Activated CD8-positive, alpha-beta memory T cell treated with anti-CD3 and anti-CD28 coated beads for 24 hours (primary cell): ENCODE results near the gene ARHGAP42.

Experiments
- DNase-seq: peaks from one replicate; pipeline ENCODE4 v3.0.0-alpha.2; 2020

The ARHGAP42 gene

DNA sequence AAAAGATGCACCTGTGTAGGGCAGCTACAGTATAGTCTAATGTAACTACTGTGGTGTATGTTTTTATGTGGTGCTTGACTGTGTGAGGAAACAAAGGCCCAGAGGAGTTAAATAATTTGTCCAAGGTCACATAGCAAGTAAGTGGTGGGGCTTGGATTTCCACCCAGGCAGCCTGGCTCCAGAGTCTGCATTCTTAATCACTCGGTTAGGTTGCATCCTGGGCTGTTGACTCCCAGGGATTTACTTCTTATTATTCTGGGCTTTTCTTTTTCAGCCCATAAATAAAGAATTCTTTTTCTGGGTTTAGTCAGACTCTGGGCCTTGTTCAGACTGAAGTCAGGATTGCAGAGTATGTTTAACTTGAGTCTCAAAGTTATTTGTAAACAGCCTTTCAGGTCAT, 82.1 kb downstream of the ARHGAP42 start:
- DNase-seq, result no peak

DNA sequence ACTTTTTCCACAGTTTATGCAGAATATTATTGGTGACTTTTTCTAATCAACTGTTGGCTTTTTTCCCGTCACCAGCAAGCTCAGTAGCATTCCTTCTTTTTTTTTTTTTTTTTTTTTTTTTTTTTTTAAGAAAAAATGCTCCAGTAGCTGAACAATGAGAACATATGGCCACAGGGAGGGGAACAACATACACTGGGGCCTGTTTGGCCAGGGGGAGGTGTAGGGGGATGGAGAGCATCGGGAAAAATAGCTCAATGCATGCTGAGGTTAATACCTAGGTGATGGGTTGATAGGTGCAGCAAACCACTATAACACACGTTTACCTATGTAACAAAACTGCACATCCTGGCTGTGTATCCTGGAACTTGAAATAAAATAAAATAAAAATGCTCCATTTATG, 82.5 kb downstream of the ARHGAP42 start:
- DNase-seq, result no peak

DNA sequence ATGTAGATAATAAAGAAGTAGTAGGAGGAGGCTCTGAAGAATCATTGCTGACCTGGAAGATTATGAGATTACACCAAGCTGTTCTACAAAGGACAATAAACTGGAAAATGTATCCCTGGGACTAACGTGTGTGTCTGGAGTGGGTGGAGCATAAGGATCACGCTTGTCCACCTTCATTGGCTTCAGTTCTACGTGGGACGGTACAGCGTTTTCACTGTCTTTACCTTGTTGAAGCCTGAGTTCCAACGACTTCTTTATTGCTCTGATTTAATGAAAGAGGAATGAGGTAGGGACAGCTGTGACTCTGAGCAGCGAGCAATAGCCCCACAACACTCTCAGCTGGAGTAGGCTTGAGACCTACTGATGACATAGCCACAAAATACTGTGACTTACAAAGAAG, 87.0 kb downstream of the ARHGAP42 start:
- no peak for DNase-seq

DNA sequence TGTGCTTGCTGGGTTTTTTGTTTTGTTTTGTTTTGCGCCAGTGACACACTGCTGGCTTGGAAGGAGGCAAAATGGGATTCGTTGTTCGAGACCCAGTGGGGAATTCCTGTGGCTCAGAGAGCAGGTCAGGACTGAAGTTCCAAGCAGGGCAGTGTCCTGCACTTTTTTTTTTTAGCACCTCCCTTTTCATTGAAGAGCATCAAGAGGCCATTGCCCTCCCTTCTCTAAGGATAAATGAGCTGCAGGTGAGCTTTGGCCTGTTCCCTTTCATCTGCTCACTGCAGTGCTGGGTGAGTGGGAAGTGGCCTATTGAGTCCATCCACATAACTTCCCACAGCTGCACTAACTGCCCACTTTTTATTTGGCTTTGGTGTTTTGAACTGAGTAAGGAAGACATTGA, 87.8 kb downstream of the ARHGAP42 start:
- DNase-seq, result no peak

DNA sequence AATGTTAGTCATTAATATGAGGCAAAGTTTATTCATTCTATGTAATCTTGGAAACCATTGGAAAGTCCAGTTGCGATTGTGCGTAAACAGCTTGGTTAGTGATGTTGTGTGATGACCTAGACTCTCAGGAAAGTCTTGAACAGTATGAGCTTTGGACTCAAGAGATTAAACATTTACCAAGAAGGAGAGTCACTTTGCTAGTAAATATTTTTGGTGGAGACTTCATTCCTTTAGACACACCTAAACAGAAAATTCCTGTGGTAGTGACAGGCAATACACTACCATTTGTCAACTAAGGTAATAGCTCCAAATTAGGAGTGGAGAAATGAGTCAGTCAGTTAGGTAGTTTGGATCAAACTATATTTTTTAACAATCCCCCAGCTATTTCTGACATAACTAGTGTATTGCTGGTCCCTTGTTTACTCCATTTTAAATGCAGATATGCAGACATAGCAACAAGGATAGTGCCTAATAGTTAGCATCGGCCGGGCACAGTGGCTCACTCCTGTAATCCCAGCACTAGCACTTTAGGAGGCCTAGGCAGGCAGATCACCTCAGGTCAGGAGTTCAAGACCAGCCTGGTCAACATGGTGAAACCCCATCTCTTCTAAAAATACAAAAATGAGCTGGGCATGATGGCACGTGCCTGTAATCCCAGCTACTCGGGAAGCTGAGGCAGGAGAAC, 89.3 kb downstream of the ARHGAP42 start:
- no peak for DNase-seq

DNA sequence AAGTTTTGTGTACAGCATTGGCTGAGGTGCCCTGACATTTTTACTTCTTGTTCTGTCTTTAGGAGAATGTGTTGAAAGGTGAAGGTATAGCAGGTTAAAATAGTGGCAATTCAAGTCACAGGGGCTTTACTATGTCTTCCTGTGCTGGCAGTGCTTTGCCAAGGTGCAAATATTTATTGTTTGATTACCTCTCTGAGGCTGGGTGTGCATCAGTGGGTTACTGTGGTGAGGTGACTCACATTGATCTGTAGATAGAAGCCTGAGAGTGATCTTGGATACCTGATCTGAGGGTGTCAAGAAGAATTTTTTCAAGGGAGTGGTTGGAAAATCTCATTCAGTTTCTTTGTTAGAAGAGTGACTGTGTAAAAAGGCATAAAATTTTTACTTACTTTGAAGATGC, 90.0 kb downstream of the ARHGAP42 start:
- DNase-seq, result no peak

DNA sequence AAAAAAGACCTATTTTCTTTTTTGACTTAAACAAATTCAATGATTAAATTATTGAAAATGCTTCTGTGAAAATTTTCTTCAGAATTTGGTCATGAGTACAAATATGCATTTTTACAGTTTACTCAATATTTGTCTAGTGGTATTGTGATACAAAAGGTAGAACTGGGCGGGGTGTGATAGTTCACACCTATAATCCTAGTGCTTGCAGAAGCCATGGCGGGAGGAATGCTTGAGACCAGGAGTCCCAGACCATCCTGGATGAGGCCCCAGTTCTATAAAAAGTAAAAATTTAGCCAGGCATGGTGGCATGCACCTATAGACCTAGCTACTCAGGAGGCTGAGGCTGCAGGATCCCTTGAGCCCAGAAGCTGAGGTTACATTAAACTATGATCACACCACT, 90.6 kb downstream of the ARHGAP42 start:
- no peak for DNase-seq

DNA sequence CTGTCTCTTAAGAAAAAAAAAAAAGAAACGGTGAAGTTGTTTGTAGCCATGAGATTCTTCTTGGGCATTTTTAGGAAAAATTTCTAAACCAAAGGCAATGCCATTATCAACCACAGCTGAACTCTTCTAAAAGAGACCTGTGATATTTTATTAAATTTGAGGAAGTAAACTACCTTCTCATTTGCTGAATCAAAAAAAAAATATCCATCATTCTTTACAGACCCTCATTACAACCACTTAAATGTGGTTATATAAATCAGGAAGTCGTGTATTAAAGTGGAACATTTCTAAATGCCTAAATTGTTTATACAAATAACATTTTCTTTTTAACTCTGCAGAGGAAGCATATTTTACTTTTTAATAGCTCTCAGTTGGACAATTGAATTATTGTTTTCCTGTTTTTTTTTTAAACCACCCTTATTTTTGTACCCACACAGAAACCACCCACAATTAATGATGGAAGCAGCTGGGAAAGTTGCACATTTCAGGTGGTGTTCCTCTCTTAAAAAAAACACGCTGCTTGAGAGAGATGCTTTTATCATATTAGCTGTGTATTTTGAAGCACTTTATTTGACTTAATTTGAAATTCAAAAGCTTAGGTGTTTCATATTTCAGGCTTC, 91.2 kb downstream of the ARHGAP42 start:
- no peak for DNase-seq

DNA sequence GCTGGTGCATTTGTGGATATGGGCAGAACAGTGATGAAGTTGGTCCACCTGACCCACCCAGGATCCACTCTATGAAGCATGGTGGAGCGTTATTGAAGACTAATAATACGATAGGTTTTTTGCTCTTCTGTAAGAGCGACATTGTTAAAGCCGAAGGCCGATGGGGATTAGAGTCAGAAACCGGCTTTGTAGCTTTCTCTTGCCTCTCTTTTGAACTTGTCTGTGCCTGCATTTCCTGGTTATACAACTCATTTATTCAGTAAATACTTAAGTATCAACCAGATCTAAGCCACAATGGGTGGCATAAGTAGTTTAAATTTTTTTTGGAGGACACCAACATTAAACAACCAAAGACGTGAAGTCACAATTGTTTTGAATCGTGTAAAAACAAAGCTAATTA, 93.4 kb downstream of the ARHGAP42 start:
- DNase-seq, result no peak

DNA sequence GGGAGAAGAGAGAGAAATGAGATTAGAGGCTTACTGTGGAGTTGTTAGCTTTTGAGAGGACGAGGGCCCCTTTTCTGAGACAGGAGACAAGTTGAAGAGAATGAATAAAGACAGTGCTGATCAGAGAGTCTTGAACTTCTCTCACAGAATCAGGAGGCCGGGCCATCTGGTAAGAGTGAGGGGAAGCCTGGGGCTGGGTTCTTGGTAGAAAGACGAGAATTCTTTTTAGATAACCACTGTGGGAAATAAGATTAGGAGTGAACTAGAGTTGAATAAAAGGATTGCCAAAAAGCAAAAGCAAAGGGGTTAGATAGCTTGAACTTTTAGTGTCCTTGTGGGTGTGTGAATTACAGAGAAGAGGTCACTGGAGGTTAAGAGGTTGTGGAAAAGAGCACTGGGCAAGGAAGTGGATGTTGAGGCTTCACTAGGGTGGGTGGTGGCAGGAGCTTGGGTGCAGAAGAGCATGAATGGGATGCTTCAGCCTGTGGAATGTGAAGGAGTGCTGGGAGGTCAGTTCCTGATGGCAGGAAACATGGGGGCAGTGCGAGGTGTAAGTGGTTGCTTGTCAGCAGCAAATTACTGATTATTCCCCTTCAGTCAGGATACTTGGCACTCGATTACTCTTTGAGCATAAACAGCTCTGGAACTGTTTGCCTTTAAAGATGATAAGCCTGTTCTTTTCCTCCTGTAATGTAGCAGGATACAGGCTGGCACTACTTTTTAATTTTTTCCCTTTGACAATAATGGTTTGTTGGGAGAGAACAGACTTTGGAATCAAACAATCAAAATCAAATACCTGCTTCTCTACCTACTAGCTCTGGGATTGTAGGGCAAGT, 98.3 kb downstream of the ARHGAP42 start:
- no peak for DNase-seq

DNA sequence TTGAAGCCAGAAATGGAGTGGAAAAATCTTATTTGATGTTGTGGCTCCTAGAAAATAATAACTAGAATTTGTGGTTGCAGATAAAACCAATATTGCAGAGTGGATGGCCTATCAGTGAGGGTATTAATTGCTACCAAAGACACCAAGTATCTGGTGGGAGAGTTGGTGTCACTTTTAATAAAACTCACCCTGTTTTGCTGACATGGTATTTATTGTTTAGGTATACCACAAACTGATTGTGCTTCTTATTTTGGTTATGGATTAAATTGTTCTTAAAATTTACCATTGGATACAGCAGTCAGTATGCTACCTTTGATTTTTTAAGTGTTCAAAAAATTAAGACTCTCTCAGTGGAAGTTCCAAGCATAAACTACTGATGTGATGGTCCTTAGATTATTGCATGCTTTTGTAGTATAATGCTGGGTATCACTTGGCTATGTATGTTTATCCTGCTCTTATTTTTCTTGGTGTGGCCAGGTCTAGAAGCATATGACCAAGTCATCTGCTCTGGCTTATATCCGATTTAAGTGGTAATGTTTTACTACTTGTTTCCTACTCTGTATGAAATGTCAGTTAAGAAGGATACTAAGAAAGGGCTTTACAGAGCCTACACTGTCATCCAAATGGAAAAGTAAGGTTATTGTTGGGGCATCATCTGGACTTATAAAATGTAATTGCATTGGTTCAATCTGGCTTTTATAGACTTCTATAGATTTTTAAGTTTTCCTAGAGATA, 101.6 kb downstream of the ARHGAP42 start:
- no peak for DNase-seq

DNA sequence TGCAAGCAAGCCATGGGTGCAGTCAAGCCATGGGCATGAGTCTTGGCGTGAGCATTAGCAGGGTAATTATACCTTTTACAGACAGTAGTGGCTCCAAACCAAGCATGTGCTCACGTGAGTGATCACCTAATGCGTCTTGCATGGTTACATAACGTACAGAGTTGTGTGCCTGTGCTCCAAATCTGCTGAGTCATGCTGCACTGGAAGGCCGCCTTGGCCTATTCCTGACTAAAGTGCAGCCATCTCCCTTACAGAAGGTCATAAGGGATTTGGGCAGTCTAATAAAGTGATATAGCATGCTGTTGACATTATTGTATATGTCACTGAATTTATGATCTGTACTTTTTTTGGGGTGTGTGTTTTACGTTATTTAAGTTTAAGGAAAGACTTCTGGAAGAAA, 102.4 kb downstream of the ARHGAP42 start:
- no peak for DNase-seq

DNA sequence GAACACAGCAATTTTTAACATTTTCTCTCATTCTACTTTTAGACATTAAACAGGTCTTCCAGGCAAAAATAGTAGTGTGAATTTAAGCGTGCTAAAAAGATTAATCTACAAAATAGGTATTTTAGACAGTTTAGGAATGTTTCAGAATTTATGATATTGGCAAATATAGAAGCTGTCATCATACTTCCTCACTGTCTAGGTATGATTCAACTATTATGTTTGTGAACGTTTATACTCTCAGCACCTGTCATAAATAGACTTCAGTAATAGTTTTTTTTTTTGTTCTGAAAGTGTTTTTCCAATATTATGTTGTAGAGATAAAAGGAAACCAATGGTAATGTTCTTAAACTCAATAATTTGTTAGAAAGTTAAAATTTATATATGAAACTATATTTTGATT, 103.0 kb downstream of the ARHGAP42 start:
- no peak for DNase-seq

DNA sequence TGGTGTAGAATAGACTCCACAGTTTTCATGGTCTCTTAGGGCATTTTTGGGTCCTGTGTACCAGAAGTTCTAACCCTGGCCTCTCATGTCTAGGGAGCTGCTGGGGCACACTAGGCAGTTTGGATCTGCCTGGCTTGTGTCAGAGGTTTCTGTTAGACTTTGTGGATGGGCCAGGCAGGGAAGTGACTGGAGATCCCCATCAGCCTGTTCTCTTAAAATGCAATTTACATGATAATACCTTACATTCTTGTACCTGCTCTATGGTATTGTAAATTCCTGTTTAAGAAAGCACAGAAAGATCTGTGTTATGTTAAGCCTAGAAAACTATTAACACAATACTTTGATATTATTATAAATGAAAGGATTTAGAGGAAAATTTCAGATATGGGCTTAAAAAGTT, 104.0 kb downstream of the ARHGAP42 start:
- DNase-seq, result no peak

DNA sequence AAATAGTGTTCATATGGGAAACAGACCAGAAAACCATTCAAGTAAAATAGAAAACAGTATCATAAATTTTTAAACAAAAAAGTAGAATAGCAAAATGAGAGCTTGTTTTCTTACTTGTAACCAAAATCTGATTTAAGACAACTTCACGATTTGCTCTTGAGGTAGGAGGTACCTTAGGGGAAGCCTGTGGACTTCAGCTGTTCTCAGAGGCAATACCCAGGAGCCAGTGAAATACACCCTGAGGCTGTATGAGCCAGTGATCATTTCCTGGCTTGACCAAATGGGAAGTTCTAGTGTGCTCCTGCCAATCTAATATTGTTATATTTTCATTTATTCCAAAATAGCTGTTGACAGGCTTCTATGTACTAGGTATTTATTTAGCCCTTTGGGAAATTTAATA, 104.8 kb downstream of the ARHGAP42 start:
- no peak for DNase-seq

DNA sequence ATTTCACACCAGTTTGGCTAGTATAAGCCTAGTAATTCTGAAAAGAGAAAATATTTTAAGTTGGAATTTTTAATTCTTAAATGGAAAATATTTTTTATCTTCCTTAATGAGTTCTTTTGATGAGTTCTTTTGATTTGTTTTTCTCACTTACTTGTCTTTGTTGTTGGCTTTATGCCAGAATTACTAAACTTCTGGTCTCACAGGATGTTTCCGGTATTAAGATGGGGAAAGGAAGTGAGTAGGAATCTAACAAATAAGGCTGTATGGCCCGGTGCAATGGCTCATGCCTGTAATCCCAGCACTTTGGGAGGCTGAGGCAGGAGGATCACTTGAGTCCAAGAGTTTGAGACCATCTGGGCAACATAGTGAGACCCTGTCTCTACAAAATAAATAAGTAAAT, 106.4 kb downstream of the ARHGAP42 start:
- no peak for DNase-seq

DNA sequence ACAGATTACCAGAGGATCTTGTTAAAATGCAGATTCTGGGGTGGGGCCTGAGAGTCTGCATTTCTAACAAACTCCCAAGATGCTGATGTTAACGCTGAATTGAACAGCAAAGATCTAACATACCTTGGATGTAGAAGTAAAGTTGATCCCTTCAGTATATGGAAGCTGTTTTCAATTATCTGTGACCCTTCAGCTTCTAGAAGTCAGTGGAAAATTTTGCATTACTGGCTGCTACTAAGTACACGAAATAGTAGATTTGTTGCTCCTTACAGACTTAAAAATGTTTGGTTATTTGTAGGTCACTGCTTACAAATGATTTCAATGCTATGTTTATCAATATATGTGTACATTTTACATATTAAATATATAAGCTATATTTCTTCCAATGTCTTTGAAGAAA, 107.4 kb downstream of the ARHGAP42 start:
- no peak for DNase-seq

DNA sequence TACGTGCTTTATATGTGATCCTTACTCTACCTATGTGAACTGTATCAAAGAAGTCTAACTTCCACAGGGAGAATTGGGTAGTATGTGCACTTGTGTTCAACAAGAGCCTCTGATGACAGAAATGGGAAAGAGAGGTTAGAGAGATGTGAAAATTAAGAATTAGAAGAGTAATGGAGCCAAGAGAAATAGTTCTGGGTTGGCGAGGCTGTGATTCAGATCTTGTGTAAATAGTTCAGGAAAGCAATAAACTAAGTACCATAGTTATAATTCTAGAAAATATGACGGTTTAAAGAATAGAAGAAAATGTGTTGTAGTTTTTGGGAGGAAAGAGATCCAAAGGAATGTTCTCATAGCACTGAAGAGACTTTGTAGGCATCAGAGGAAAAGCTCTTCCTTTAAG, 112.4 kb downstream of the ARHGAP42 start:
- no peak for DNase-seq

DNA sequence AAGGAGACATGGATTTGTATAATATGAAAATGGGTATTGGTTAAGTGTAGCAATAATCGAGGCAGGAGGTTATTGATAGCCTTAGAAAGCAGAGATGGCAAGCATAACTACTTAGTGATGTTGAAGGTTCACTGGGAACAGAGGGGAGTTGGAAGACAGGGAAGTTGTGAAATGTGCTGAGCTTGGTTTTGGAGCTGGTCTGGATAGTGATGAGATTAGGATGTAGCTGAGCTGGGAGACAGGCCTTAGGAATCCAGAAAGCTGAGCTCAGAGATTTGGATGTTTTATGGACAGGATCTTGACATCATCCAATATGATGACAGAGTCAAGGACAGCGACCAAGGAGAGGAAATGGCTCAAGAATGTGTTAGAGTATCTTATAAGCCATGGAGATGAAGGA, 113.1 kb downstream of the ARHGAP42 start:
- no peak for DNase-seq

DNA sequence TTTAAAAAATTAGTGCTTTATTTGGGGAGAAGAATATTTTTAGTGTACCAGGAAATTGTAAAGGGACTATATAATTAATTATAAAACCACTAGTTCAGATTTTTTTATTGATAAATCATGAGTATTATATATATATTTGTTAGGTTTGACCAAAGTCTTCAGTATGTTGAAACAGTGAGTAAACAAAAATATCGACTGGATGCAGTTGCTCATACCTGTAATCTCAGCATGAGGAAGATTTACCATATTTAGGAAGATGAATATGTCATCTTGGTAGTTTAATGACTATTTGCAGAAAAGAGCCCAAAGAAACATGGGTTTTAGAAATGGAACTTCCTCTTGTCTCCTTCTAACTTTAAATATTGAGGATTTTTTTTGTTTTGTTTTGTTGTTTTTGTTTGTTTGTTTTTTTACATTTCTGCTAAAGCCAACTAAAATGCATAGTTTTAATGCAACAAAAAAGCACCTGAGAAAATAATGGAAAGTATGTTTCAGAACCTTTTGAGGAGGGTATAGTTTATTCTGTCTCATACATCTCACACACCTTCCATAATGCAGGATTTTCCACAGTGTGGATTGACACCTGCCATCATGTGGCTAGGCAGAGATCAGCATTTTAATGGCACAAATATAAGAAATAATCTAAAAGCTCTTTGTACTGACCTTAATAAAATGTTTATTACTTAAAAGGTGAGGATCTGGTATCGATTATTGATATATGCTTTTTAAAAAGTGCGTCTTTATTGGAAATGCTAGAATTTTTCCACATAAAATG, 114.3 kb downstream of the ARHGAP42 start:
- DNase-seq, result no peak

DNA sequence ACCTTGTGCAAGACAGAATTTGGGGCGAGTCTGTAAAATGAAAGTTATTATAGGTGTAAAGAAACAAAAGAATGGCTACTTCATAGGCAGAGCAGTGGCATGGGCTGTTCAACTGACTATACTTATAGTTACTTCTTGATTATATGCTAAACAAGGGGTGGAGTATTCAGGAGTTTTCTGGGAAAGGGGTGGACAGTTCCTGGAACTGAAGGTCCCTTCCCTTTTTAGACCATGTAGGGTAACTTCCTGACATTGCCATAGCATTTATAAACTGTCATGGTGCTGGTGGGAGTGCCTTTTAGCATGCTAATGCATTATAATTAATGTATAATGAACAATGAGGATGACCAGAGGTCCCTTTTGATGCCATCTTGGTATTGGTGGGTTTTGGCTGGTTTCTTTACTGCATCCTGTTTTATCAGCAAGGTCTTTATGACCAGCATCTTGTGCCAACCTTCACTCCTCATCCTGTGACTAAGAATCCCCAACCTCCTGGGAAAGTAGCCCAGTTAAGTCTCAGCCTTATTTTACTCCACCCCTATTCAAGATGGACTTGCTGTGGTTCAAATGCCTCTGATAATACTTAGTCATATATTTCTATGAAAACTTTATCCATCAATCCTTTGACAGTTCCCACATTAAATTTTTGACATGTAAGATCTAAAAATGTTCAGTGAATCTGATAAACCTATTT, 118.6 kb downstream of the ARHGAP42 start:
- no peak for DNase-seq

DNA sequence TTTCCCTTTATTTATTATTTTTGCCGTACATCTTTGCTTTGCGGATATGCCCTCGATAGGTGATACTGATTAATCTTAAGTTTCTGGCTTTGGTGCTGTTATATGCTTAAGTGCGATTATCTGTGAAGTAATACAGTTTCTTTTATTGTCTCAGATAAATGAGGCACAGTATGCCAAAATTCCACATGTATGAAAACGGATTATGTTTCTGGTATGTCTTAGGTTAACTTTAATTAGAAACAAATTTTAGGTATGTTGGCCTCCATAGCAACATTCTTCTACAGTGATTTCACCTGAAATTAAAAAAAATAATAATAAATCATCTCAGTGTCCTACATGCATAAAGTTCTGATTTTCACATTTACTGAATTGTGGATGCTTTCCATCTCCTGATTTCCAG, 119.2 kb downstream of the ARHGAP42 start:
- DNase-seq, result no peak
